HG03469 (cell line): ENCODE data around the gene SERTAD2.
A peak's percentile ranks its signal among the peaks of the same experiment; 100 is the strongest.

ENCODE experiments used
- ATAC-seq: cut with Tn5 transposase; IDR thresholded peaks from one replicate; pipeline ENCODE4 v1.9.1; 2021; ENCODE audit warnings: mild to moderate bottlenecking, moderate library complexity, moderate number of reproducible peaks; ENCODE audit not compliant: unreplicated experiment

SERTAD2 gene, protein sequence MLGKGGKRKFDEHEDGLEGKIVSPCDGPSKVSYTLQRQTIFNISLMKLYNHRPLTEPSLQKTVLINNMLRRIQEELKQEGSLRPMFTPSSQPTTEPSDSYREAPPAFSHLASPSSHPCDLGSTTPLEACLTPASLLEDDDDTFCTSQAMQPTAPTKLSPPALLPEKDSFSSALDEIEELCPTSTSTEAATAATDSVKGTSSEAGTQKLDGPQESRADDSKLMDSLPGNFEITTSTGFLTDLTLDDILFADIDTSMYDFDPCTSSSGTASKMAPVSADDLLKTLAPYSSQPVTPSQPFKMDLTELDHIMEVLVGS

DNA sequence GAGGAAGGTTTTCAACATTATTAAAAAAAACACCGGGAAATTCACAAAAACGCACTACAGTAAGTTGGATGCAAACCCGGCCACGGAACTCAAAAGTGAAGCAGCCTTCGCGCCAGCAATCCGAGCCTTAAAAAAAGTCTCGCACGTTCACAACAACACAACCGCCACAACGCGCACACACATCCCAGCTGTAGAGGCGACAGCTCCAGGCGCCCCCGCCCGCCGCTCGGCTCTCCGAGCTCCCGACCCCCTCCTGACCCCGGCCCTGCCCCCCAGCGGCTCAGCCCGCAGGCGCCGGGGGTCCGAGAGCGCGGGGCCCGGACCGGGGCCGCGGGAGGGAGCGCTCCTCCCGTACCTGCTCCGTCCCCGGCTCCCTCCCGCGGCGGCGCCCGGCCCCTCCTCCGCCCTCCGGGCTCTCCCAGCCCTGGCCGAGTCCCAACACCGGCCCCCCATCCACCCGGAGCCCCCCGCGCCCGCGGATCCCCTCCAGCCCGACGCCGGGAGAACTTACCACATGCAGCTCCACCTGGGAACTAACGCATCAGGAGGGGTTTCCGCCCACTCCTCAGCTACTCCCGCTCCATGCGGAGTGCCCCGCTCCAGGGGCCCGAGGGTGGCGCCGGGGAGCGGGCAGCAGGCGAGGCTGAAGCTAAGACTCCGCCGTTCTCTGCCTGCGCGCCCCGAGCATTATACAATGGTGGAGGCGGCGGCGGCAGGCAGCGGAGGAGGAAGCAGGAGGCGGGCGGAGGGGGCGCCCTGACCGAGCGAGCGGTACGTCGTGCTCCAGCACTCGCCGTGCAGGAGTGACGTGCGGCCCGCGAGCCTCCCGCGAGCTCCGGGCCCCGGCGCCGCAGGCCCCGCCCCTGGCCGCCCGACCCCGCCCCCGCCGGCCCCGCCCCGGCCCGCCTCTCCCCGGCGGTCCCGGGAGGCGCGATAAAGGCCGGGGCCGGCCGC is at the start of gene SERTAD2:
SERTAD2 (minus strand) TSS at position 805 of the 954 bp plus-strand sequence. CDS start 17,042 bp downstream, outside the sequence.
- peak; percentile 31 for ATAC-seq

DNA sequence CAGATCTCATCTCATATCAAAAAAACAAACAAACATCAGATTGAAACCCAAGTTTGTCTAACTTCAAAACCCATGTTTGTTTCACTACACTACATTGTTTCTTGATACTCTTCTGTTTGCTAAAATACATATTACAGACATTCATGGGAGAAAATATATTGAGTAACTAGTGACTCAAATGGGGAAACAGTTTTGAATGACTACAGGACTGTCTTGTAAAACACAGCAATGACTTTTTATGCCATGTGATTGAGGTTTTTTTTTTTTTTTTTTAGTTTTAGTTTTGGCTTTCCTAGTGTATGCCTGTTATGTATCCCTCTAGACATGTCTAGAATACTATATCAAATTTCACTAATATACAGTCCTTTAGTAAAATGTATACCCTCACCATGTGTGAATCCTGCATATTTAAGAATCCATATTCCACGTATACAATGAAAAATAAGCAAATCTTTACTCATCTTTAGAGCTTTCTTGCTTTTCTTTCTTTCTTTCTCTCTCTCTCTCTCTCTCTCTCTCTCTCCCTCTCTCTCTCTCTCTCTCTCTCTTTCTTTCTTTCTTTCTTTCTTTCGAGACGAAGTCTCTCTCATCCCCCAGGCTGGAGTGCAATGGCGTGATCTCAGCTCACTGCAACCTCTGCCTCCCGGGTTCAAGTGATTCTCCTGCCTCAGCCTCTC is 46.6 kb upstream of the SERTAD2 start:
- peak; percentile 20 for ATAC-seq

GRCh38 chr2:64699712-64700111 is 46.0 kb upstream of the SERTAD2 start:
- peak; percentile 1 for ATAC-seq

DNA sequence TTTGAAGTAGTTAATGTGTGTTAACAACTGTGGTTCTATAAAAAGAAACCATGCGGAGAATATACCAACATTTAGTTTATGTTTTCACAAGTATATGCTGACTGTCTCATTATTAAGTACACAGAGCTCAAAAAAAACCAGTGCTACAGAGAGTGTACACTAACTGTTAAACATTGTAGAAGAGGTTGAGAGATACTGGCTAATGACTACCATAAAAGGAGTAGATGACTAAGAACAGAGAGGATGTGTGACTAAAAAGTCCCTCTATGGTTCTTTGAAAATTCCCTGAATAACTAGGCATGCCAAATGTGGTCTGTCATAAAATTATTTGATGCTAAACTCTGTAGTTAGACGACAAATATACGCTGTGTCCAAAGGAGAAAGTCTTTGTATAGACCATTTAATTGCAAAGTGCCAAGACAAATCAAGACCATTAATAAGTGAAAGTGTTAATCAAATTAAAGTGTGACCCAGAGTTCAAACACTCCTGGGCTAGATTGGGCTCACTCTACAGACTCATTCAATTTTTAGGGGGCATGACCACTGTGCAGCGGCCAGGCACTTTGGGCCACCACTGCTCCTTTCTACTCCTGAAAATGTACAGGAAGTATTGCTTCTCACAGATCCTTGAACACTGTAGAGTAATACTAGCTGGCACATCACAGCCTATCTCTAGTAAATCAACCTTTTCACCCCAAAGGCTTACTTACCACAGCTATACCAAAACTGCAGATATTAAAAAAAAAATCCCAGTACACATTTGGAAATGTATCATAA is 45.1 kb upstream of the SERTAD2 start:
- peak; percentile 80 for ATAC-seq

GRCh38 chr2:64698177-64698643 is 44.5 kb upstream of the SERTAD2 start:
- no peak for ATAC-seq

DNA sequence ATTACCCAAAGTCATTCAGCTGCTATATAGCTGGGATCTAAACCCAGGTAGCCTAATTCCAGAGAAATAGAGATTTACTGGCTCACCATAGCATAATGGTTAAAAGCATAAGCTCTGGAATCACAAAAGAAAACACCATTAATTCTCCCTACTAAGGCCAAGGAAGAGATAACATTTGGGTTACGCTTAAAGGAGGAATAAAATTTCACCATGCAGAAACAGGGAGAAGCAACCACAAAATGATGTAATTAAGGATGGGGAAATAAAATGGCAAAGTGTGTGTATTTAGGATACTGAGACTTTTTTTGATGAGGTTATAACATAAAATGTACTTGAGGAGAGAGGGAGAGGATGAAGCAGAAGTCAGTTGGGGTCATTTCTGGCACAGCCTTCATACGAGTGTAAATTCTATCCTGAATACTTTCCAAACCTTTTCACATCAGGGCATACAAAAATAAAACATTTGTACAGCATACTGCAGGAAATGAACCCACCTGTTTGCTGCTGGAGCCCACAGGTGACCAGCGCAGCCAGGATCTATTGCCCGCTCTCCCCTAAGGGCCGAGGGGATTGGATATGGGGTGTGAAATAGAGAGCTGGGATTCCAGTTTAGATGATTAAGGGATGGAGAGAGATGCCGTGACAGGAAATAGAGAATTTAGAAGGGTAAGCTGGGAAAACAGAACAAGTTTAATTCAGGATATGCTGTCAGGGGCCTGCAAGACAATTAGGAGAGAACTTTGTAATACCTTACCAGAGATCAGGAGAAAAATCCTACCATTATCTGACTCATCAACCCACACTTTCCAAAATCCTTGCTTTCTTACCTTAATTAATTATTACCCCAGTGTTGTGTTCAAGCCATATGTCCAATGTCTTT is 43.8 kb upstream of the SERTAD2 start:
- ATAC-seq, result no peak

- no peak for ATAC-seq
These were observed 42.9 kb upstream of the SERTAD2 start for GRCh38 chr2:64696636-64697035.

GRCh38 chr2:64695721-64696261 is 42.1 kb upstream of the SERTAD2 start:
- no peak for ATAC-seq

DNA sequence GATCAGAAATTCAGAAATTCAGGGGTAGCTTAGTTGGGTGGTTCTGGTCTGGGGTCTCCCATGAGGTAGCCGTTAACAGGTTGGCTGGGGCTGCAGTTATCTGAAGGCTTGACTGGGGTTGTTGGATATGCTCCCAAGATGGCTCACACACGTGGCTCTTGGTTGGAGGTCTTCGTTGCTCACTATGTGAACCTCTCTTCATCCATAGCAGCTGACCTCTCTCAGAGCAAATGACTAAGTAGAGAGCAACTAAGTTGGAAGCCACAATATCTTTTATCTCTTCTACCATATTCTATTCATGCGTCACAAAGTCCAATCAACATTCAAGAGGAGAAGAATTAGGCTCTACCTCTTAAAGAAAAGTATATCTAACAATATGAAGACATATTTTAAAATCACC is 38.7 kb upstream of the SERTAD2 start:
- ATAC-seq, result no peak

GRCh38 chr2:64688909-64689308 is 35.2 kb upstream of the SERTAD2 start:
- ATAC-seq, result no peak

DNA sequence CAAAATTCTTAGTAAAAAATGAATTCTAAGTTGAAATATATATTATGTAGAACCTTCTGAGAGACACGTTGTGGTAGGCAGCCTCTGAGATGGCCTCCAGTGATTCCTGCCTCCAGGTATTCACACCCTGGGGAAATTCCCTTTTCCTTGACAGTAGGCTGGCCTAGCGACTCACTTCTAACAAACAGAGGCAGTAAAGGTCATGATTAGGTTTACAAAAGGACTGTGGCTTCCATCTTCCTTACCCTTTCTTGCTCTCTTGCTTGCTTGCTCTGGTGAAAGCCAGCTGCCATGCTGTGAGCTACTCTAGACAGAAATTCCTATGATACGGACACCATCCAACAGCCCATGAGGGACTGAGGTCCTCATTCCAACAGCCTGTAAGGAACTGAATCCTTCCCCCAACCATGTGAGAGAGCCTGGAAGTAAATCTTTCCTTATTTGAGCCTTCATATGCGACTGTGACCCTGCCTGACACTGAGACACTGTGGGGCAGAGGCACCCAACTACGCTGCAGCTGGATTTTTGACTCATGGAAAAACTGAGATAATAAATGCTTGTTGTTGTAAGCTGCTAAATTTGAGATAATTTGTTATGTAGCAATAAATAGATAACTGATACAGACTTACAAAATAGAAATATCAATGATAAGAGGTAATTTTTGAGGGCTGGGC is 32.7 kb upstream of the SERTAD2 start:
- no peak for ATAC-seq

GRCh38 chr2:64685430-64685829 is 31.7 kb upstream of the SERTAD2 start:
- ATAC-seq, result no peak

- ATAC-seq, result no peak
These were observed 30.2 kb upstream of the SERTAD2 start for GRCh38 chr2:64683771-64684510.

DNA sequence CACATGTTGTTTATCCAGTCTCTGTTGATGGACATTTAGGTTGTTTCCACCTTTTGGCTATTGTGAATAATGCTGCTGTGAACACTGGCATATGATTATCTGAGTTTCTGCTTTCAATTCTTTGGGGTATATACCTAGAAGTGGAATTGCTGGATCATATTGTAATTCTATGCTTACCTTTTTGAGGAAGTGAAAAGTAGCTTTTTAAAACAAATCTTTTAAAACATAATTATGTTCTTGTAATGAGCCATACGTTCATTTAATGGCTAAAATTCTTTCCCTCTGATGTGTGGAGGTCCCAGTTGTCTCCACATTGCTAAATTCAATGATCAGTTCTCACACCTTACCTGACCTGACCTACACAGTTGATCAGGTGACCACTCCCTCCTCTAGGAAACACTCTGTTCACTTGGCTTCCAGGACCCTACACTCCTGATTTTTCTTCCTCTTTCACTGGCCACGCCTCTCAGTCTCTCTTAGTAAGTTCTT is 27.8 kb upstream of the SERTAD2 start:
- ATAC-seq, result no peak

- ATAC-seq, result no peak
These were observed 26.1 kb upstream of the SERTAD2 start for GRCh38 chr2:64679673-64680425.

DNA sequence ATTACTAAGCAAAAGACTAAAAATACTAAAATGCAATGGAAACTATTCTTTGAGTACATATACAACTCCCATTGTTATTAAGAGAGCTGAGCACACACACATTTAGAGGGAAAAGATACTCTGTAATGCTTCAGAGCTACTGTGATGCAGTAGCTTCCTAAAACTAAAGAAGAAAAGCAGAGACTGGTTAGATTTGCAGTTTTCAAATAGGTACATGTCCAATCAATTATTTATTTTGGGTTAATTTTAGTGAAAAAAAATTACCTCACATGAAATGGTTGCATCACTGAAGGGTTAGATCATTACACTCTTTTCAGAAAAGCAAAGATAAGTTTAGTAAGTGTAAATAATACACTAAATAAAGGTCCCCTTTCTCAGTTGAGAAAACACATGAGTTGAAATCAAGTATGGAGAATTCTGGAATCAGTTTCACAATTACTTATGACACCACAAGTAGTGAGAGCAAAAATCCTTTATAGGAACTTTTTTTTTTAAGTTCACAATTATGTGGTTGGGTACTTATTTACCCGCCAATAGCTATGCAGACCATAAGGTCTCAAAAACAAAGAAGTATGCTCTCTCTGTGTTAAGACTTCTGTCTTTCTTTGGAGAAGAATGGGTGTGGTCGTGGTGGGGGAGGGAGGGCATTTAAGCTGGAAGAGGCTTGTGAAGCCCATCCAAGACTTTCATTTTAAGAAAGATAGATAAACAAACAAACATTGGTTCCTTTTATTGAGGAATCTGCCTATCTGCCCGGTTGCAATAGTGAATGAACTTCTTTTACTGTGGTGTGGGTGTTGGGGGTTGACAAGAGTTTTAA is 25.3 kb upstream of the SERTAD2 start:
- no peak for ATAC-seq
